Measurements from ENCODE around the gene REM1.

REM1 gene

DNA sequence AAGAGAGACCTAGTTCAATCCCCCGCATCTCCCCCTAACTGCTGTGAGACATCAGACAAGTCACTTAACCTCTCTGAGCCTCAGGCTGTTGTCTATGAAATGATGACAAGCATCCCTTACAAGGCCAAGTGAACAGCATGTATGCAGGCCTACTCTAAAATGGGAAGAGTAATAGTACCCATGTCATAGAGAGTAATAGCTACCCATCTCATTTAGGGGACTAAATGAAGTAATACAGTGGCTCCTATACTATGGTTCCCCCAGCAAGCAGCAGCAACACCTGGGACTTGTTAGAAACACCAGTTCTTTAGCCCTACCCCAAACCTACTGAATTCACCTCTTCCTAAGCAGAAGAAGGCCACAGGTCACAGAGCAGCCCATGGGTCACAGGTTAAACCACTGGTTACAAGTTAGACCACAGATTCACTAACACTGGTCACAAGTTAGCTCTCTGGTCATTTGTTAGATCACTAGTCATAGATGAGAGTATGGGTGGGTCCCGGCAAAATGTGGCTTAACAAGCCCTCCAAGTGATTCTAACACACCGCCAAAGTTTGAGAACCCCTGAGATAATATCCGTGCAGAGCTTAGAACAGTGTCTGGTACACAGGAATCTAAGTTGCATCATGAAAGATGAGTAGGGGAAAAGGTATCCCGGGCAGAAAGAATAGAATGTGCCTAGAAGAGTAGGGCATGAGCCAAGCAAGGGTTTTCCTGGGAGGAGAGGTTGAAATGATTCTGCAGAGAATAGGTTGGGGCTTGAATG lies 1.6 kb upstream of the REM1 start:
- Mint-ChIP-seq H3K9me3 (peaks cover 4% of the 10 kb centered on the region), H3K27ac (no peak overlapping the region), H3K4me1 (ENCODE audit: low read depth) (peaks cover 15% of the 10 kb centered on the region), H3K4me3 (no peak overlapping the region), H3K36me3 (ENCODE audit: low read depth) (peaks cover 4% of the 10 kb centered on the region), H3K27me3 (peaks cover 44% of the 10 kb centered on the region)

- Mint-ChIP-seq H3K4me1 (ENCODE audit: low read depth) (peaks cover 15% of the 10 kb centered on the region), H3K27ac (no peak overlapping the region), H3K9me3 (peaks cover 4% of the 10 kb centered on the region), H3K4me3 (no peak overlapping the region), H3K27me3 (peaks cover 47% of the 10 kb centered on the region), H3K36me3 (ENCODE audit: low read depth) (peaks cover 4% of the 10 kb centered on the region)
Measured at GRCh38 chr20:31474097-31474436, 1.0 kb upstream of the REM1 start.

- Mint-ChIP-seq H3K27me3 (peaks cover 51% of the 10 kb centered on the region), H3K9me3 (peaks cover 4% of the 10 kb centered on the region), H3K27ac (no peak overlapping the region), H3K36me3 (ENCODE audit: low read depth) (peaks cover 4% of the 10 kb centered on the region), H3K4me3 (no peak overlapping the region), H3K4me1 (ENCODE audit: low read depth) (peaks cover 15% of the 10 kb centered on the region)
Measured at GRCh38 chr20:31475472-31476293, 595 bp downstream of the REM1 start.

- H3K4me3 Mint-ChIP-seq: no peak overlapping the region
- peaks cover 52% of the 10 kb centered on the region for H3K27me3 Mint-ChIP-seq
- H3K36me3 Mint-ChIP-seq (ENCODE audit: low read depth): peaks cover 4% of the 10 kb centered on the region
- peaks cover 15% of the 10 kb centered on the region for H3K4me1 Mint-ChIP-seq (ENCODE audit: low read depth)
- peaks cover 4% of the 10 kb centered on the region for H3K9me3 Mint-ChIP-seq
- no peak overlapping the region for H3K27ac Mint-ChIP-seq
Measured at GRCh38 chr20:31476294-31476585, 1.2 kb downstream of the REM1 start.

DNA sequence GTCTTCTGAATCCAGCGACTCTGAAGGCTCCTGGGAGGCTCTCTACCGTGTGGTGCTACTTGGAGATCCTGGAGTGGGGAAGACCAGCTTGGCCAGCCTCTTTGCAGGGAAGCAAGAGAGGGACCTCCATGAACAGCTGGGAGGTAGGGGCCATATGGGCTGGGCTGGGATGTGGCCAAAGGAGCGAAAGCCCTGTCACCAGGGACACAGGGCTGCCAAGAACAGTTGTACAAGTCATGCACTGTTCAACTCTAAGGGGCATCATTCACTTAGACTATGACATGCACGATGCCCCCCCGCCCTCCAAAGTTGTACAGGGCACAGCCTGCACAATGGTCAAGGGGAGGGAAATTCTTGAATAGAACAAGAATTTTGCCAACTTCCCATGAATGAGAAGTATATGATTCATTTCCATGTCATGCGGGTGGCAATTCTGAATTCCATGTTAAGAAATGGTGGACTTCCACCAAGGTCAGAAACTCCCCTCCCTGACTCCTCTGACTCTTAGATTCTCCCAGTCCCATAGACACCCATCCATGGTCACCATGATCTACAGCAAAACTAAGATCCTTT lies 1.6 kb downstream of the REM1 start:
- Mint-ChIP-seq H3K4me1 (ENCODE audit: low read depth) (peaks cover 15% of the 10 kb centered on the region), H3K27ac (no peak overlapping the region), H3K9me3 (peaks cover 4% of the 10 kb centered on the region), H3K4me3 (no peak overlapping the region), H3K27me3 (peaks cover 55% of the 10 kb centered on the region), H3K36me3 (ENCODE audit: low read depth) (peaks cover 4% of the 10 kb centered on the region)

DNA sequence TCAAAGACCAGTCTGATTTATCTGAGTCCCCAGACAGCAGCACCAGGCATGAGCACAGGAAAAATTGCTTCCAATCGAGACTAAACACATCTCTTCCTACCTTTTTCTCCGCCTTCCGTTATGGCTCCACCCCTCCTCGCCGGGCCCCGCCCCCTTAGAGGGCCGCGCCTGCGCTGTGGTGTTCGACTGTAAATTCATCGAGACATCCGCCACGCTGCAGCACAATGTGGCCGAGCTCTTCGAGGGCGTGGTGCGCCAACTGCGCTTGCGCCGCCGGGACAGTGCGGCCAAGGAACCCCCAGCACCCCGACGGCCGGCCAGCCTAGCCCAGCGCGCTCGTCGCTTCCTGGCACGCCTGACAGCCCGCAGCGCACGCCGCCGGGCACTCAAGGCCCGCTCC lies 8.9 kb downstream of the REM1 start:
- no peak overlapping the region for H3K27ac Mint-ChIP-seq
- H3K36me3 Mint-ChIP-seq (ENCODE audit: low read depth): no peaks in the 10 kb centered on the region
- H3K9me3 Mint-ChIP-seq: no peaks in the 10 kb centered on the region
- H3K27me3 Mint-ChIP-seq: peaks cover 41% of the 10 kb centered on the region
- no peak overlapping the region for H3K4me3 Mint-ChIP-seq
- H3K4me1 Mint-ChIP-seq (ENCODE audit: low read depth): peaks cover 21% of the 10 kb centered on the region

GRCh38 chr20:31485450-31486339 lies 10.6 kb downstream of the REM1 start:
- Mint-ChIP-seq H3K9me3 (no peaks in the 10 kb centered on the region), H3K36me3 (ENCODE audit: low read depth) (no peaks in the 10 kb centered on the region), H3K27ac (peak overlapping the region; percentile 71), H3K4me1 (ENCODE audit: low read depth) (peaks cover 21% of the 10 kb centered on the region), H3K4me3 (no peak overlapping the region), H3K27me3 (peaks cover 40% of the 10 kb centered on the region)

DNA sequence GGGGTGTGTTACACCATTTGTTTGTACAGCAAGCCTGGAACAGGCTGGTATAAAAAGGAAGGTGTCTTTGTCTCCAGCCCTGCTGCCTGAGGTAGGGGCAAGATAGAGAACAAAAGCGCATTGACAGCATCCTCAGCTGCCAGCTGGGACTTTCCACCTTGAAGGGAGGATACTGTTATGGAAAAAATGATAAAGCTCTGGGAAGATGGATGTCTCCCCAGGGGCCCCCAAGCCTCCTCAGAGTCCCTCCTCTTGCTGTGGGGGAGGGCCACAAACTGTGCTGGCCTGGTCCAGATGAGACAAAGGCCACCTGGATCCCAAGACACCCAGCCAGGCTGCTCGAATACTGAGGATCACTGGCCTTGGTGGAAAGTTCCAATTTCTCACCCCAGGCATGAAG lies 13.0 kb downstream of the REM1 start:
- no peaks in the 10 kb centered on the region for H3K36me3 Mint-ChIP-seq (ENCODE audit: low read depth)
- H3K27ac Mint-ChIP-seq: no peak overlapping the region
- peaks cover 21% of the 10 kb centered on the region for H3K4me1 Mint-ChIP-seq (ENCODE audit: low read depth)
- H3K27me3 Mint-ChIP-seq: peaks cover 32% of the 10 kb centered on the region
- H3K4me3 Mint-ChIP-seq: no peak overlapping the region
- no peaks in the 10 kb centered on the region for H3K9me3 Mint-ChIP-seq

- Mint-ChIP-seq H3K4me3 (no peak overlapping the region), H3K27ac (no peak overlapping the region), H3K4me1 (ENCODE audit: low read depth) (peaks cover 21% of the 10 kb centered on the region), H3K27me3 (peaks cover 29% of the 10 kb centered on the region), H3K36me3 (ENCODE audit: low read depth) (no peaks in the 10 kb centered on the region), H3K9me3 (no peaks in the 10 kb centered on the region)
Measured at GRCh38 chr20:31489152-31489551, 14.1 kb downstream of the REM1 start.

DNA sequence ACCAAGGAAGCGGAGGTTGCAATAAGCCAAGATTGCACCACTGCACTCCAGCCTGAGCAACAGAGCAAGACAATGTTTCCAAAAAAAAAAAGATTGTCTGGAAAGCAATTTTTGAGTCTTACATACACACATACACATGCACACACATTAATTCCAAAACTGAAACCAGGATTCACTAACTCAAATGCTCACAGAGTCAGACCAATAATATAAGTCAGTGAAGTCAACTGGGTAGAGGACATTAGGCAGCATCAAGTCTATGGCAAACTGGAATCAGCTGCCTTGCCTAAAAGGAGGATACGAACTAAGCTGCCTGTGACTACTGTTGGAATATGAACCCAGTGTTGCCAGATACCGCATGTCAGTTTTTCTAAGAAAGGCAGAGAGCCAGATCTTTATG lies 15.7 kb downstream of the REM1 start:
- Mint-ChIP-seq H3K4me3 (no peak overlapping the region), H3K27ac (no peak overlapping the region)

GRCh38 chr20:31494131-31494530 lies 19.0 kb downstream of the REM1 start:
- H3K9me3 Mint-ChIP-seq: no peaks in the 10 kb centered on the region
- H3K4me1 Mint-ChIP-seq (ENCODE audit: low read depth): no peaks in the 10 kb centered on the region
- no peak overlapping the region for H3K4me3 Mint-ChIP-seq
- H3K36me3 Mint-ChIP-seq (ENCODE audit: low read depth): no peaks in the 10 kb centered on the region
- peaks cover 29% of the 10 kb centered on the region for H3K27me3 Mint-ChIP-seq
- H3K27ac Mint-ChIP-seq: no peak overlapping the region

More for the DNA sequence above, 15.7 kb downstream of the REM1 start:
- no peaks in the 10 kb centered on the region for H3K9me3 Mint-ChIP-seq
- peaks cover 9% of the 10 kb centered on the region for H3K4me1 Mint-ChIP-seq (ENCODE audit: low read depth)
- peaks cover 34% of the 10 kb centered on the region for H3K27me3 Mint-ChIP-seq
- no peaks in the 10 kb centered on the region for H3K36me3 Mint-ChIP-seq (ENCODE audit: low read depth)

- Mint-ChIP-seq H3K4me3 (no peak overlapping the region), H3K36me3 (ENCODE audit: low read depth) (no peaks in the 10 kb centered on the region), H3K27ac (no peak overlapping the region), H3K9me3 (no peaks in the 10 kb centered on the region), H3K4me1 (ENCODE audit: low read depth) (no peaks in the 10 kb centered on the region), H3K27me3 (peaks cover 25% of the 10 kb centered on the region)
Measured at GRCh38 chr20:31496761-31497295, 21.7 kb downstream of the REM1 start.

- no peak overlapping the region for H3K4me3 Mint-ChIP-seq
- no peaks in the 10 kb centered on the region for H3K9me3 Mint-ChIP-seq
- peaks cover 25% of the 10 kb centered on the region for H3K27me3 Mint-ChIP-seq
- no peaks in the 10 kb centered on the region for H3K36me3 Mint-ChIP-seq (ENCODE audit: low read depth)
- H3K27ac Mint-ChIP-seq: no peak overlapping the region
- H3K4me1 Mint-ChIP-seq (ENCODE audit: low read depth): no peaks in the 10 kb centered on the region
Measured at GRCh38 chr20:31497838-31498540, 22.9 kb downstream of the REM1 start.

- H3K27me3 Mint-ChIP-seq: peaks cover 16% of the 10 kb centered on the region
Measured at GRCh38 chr20:31500527-31500926, 25.4 kb downstream of the REM1 start.

More at GRCh38 chr20:31500527-31500926, 25.4 kb downstream of the REM1 start:
- Mint-ChIP-seq H3K27ac (no peak overlapping the region), H3K4me1 (ENCODE audit: low read depth) (no peaks in the 10 kb centered on the region), H3K36me3 (ENCODE audit: low read depth) (no peaks in the 10 kb centered on the region), H3K9me3 (no peaks in the 10 kb centered on the region), H3K4me3 (no peak overlapping the region)
